ENCODE measurements around the gene ZNF600. TPM values are rescaled to one million over a fixed set of nuclear protein-coding genes. Genes with fewer than 3 reads are reported as not detected.

Gene ZNF600
- total RNA-seq, 1 donor from 2014 or later, result 13.1 TPM

Other genes with a start within 250 kb of the ZNF600 start
- 23.7 and 24.5 TPM in 2 replicates for gene ZNF701, start 216.5 kb downstream of the ZNF600 start, total RNA-seq
- 37.7 and 43.1 TPM in 2 replicates for gene ZNF83, start 148.4 kb downstream of the ZNF600 start, total RNA-seq
- 29.3 and 29.6 TPM in 2 replicates for gene ZNF611, start 51.7 kb downstream of the ZNF600 start, total RNA-seq
- 20.8 and 22.3 TPM in 2 replicates for gene ZNF28, start 34.8 kb upstream of the ZNF600 start, total RNA-seq
- 16.5 and 18.7 TPM in 2 replicates for gene ZNF468, start 70.8 kb upstream of the ZNF600 start, total RNA-seq
- gene ZNF320, start 110.8 kb upstream of the ZNF600 start, total RNA-seq, result 8.9 and 11.4 TPM in 2 replicates
- 7.0 and 8.4 TPM in 2 replicates for gene ZNF888, start 136.6 kb upstream of the ZNF600 start, total RNA-seq
- 11.6 and 13.0 TPM in 2 replicates for gene ZNF816, start 176.1 kb upstream of the ZNF600 start, total RNA-seq
- not detected in 2 replicates for gene ERVV-1, start 227.1 kb upstream of the ZNF600 start, total RNA-seq

Data from T-helper 2 cell treated with Interferon-gamma antibody and Interleukin-4, amounts not matched to agents 100 ng/mL and 5 ng/mL, for 36 hours (primary cell).